Fibroblast of mammary gland (primary cell): ENCODE results near the gene TRIM8.

Experiments
- DNase-seq: peaks from one replicate; pipeline ENCODE4 v3.0.0-alpha.2; 2010; ENCODE audit warnings: low read depth
- H3K4me3 ChIP-seq: 2 replicates; pipeline ENCODE4 v1.5.1; 2011; ENCODE audit warnings: low read depth, mild to moderate bottlenecking, low read length, moderate library complexity; ENCODE audit not compliant: control insufficient read depth
- CTCF ChIP-seq: conservative IDR thresholded peaks from 2 replicates; pipeline ENCODE4 v1.5.1; 2011; ENCODE audit warnings: low read depth, low read length, inconsistent platforms; ENCODE audit not compliant: control insufficient read depth, insufficient read depth

Gene TRIM8

GRCh38 chr10:102626026-102626685, 18.1 kb upstream of the TRIM8 start:
- no peak for TF ChIP-seq CTCF
- H3K4me3 ChIP-seq = no peak overlapping the region
- no peak for DNase-seq

- no peak for DNase-seq
- no peak overlapping the region for H3K4me3 ChIP-seq
- no peak for TF ChIP-seq CTCF
Measured at GRCh38 chr10:102627291-102627735, 17.0 kb upstream of the TRIM8 start.

GRCh38 chr10:102627736-102628293, 16.5 kb upstream of the TRIM8 start:
- DNase-seq = peak; percentile 62
- TF ChIP-seq CTCF = no peak
- H3K4me3 ChIP-seq = no peak overlapping the region

- no peak for TF ChIP-seq CTCF
- H3K4me3 ChIP-seq = no peak overlapping the region
- DNase-seq = peak; percentile 28
Measured at GRCh38 chr10:102628451-102628911, 15.8 kb upstream of the TRIM8 start.

- DNase-seq = peak; percentile 72
- H3K4me3 ChIP-seq = no peak overlapping the region
- no peak for TF ChIP-seq CTCF
Measured at GRCh38 chr10:102629661-102630614, 14.3 kb upstream of the TRIM8 start.

GRCh38 chr10:102630663-102631062, 13.6 kb upstream of the TRIM8 start:
- no peak for TF ChIP-seq CTCF
- H3K4me3 ChIP-seq = no peak overlapping the region
- no peak for DNase-seq
